K562 (cell line): ENCODE data around the gene PHF21A. TPM values are rescaled to one million over a fixed set of nuclear protein-coding genes. Genes with fewer than 3 reads are reported as not detected.

Experiments
- E2F6 ChIP-seq, 2 experiments: IDR thresholded peaks; 2 replicates each; pipeline ENCODE4 v1.6.1; 2011; ENCODE audit warnings: borderline replicate concordance in 1 of 2, control low read depth in 1 of 2, low read depth in 1 of 2, low read length in 1 of 2, mild to moderate bottlenecking in 1 of 2, mixed read lengths in 1 of 2, moderate library complexity in 1 of 2; ENCODE audit not compliant: insufficient read depth in 1 of 2, insufficient read length in 1 of 2, poor library complexity in 1 of 2, severe bottlenecking in 1 of 2; ENCODE audit errors: extremely low read depth in 1 of 2
- MNT ChIP-seq, 2 experiments: fragments of 450-650 bp; conservative IDR thresholded peaks; 2 replicates each; pipeline ENCODE4 v1.6.1; 2017; ENCODE audit warnings: mild to moderate bottlenecking in 2 of 2, moderate library complexity in 2 of 2
- PREB ChIP-seq: sonication (generic); formaldehyde crosslinking; IDR thresholded peaks from 2 replicates; pipeline ENCODE4 v1.8.1; 2023; ENCODE audit warnings: mild to moderate bottlenecking, missing genetic modification reagents
- RBBP5 ChIP-seq: fragments of 200-600 bp; sonication (generic); IDR thresholded peaks from 2 replicates; pipeline ENCODE4 v1.6.1; 2012; ENCODE audit warnings: borderline replicate concordance, mild to moderate bottlenecking, low read length, control low read depth, inconsistent platforms; ENCODE audit not compliant: insufficient read depth, poor library complexity, severe bottlenecking
- RERE ChIP-seq: sonication (generic); formaldehyde crosslinking; IDR thresholded peaks from 2 replicates; pipeline ENCODE4 v1.8.0; 2023; ENCODE audit warnings: missing genetic modification reagents, mild to moderate bottlenecking, borderline replicate concordance
- TEAD1 ChIP-seq, 2 experiments: fragments of 450-650 bp in 1 of 2; sonication (generic) in 1 of 2; formaldehyde crosslinking; IDR thresholded peaks; 2 replicates each; pipeline versions ENCODE4 v1.4.0 to v1.8.0; 2020 to 2022; ENCODE audit warnings: mild to moderate bottlenecking in 2 of 2, missing genetic modification reagents in 1 of 2
- TOE1 ChIP-seq, 2 experiments: fragments of 450-650 bp in 1 of 2; sonication (generic) in 1 of 2; formaldehyde crosslinking in 1 of 2; IDR thresholded peaks; 2 replicates each; pipeline versions ENCODE4 v1.7.1 to v1.8.0; 2016 to 2022; ENCODE audit warnings: borderline replicate concordance in 2 of 2, mild to moderate bottlenecking in 2 of 2, antibody characterized with exemption in 1 of 2, inconsistent platforms in 1 of 2, low read depth in 1 of 2, missing genetic modification reagents in 1 of 2, moderate library complexity in 1 of 2
- ZBTB34 ChIP-seq: fragments of 250-450 bp; sonication (Bioruptor Pico); IDR thresholded peaks from 2 replicates; pipeline ENCODE4 v1.8.0; 2021; ENCODE audit warnings: mild to moderate bottlenecking, moderate library complexity
- ZNF507 ChIP-seq: conservative IDR thresholded peaks from 2 replicates; pipeline ENCODE4 v1.6.1; 2017; ENCODE audit warnings: missing genetic modification characterization, missing compliant biosample characterization
- ZNF639 ChIP-seq, 2 experiments: fragments of 200-800 bp in 1 of 2; sonication (Bioruptor generic) in 1 of 2; sonication (generic) in 1 of 2; formaldehyde crosslinking in 1 of 2; IDR thresholded peaks in 1 of 2; conservative IDR thresholded peaks in 1 of 2; 2 replicates each; pipeline versions ENCODE4 v1.5.0 to v1.6.1; 2016 to 2020; ENCODE audit warnings: missing compliant biosample characterization in 1 of 2, missing genetic modification characterization in 1 of 2, missing genetic modification reagents in 1 of 2
- polyA plus RNA-seq, 8 experiments: library from polyadenylated mRNA; depleted of rRNA in 4 of 8; stranded (reverse) in 5 of 8; unstranded in 3 of 8; fragments of >200 nt; fragmentation: Nextera tagmentation in 2 of 8; fragmentation: Illumina TruSeq in 1 of 8; extraction: Ambion mirVana in 2 of 8; extraction: Trizol in 1 of 8; gene quantifications; 2 replicates each; pipeline versions ENCODE4 v1.2.1 to v1.2.3, GENCODE V29; 2011 to 2014; ENCODE audit warnings: inconsistent platforms in 1 of 8, missing spikeins in 1 of 8
- total RNA-seq, 7 experiments: library from RNA; depleted of rRNA in 6 of 7; stranded (reverse); fragments of >200 nt in 6 of 7; fragmentation: Illumina TruSeq in 2 of 7; extraction: Trizol in 2 of 7; gene quantifications; 2 replicates each; pipeline versions ENCODE4 v1.2.1 to v1.2.3, GENCODE V29; 2011 to 2021; ENCODE audit warnings: low replicate concordance in 1 of 7

PHF21A gene
- total and polyA plus RNA-seq, 9 of the 15 experiments (the other 6 are each of a cell fraction or from before 2014, with no cell fraction given), result 1.5 to 32.4 (median 10.7) TPM

- TF ChIP-seq ZBTB34 (CRISPR knock-in tag), result no peak
- no peak for TF ChIP-seq RERE
- TF ChIP-seq ZNF639 (CRISPR knock-in tag; conservative IDR thresholded peaks at IDR 0.05 in 1 of 2, IDR thresholded peaks at IDR 0.05 in 1 of 2), result peak in 1 of 2 experiments; percentile 4; a peak in 1 of 4 replicates
- peak in 1 of 2 experiments; percentile 65; a peak in 1 of 4 replicates for TF ChIP-seq TEAD1 (CRISPR knock-in tag; IDR thresholded peaks at IDR 0.05)
- TF ChIP-seq PREB (CRISPR knock-in tag), result no peak
- no peak for TF ChIP-seq ZNF507 (tag)
- TF ChIP-seq RBBP5, result no peak
- peak in 1 of 2 experiments; percentile 61 for TF ChIP-seq E2F6 (IDR thresholded peaks at IDR 0.05; ENCODE audit: borderline replicate concordance in 1 of 2, extremely low read depth in 1 of 2, insufficient read depth in 1 of 2, insufficient read length in 1 of 2, low read depth in 1 of 2, low read length in 1 of 2, poor library complexity in 1 of 2, severe bottlenecking in 1 of 2)
- TF ChIP-seq MNT (conservative IDR thresholded peaks at IDR 0.05), result peak in 1 of 2 experiments; percentile 6; a peak in 1 of 4 replicates
- no peak for TF ChIP-seq TOE1 (IDR thresholded peaks at IDR 0.05; ENCODE audit: borderline replicate concordance)
- 0 out of 2 replicates have a peak, but pooled peaks have one; percentile 29 for TF ChIP-seq TOE1 (CRISPR knock-in tag; IDR thresholded peaks at IDR 0.05; ENCODE audit: borderline replicate concordance, low read depth)
Observed at GRCh38 chr11:45918331-45918941, 202.8 kb downstream of the PHF21A start (continued).
